PFSK-1 (cell line): Measurements from ENCODE around the gene KCNMA1.

ENCODE experiments used
- FOXP2 ChIP-seq: optimal IDR thresholded peaks from 2 replicates; pipeline ENCODE3; 2011; ENCODE audit warnings: borderline replicate concordance, control low read depth, inconsistent platforms; ENCODE audit not compliant: insufficient read depth; ENCODE audit errors: extremely low read length, extremely low read depth
- POLR2AphosphoS5 ChIP-seq: IDR thresholded peaks from 2 replicates; pipeline ENCODE4 v1.6.1; 2012; ENCODE audit warnings: low read depth, mild to moderate bottlenecking, control low read depth, low read length, moderate library complexity
- REST ChIP-seq, 2 experiments: IDR thresholded peaks; 2 replicates each; pipeline versions ENCODE4 v1.6.1 to v1.8.0; 2011 to 2012; ENCODE audit warnings: low read depth in 2 of 2, low read length in 2 of 2, control low read depth in 1 of 2, inconsistent platforms in 1 of 2, mild to moderate bottlenecking in 1 of 2, moderate library complexity in 1 of 2; ENCODE audit not compliant: insufficient read depth in 1 of 2
- SIN3A ChIP-seq: IDR thresholded peaks from 2 replicates; pipeline ENCODE4 v1.6.1; 2012; ENCODE audit warnings: mild to moderate bottlenecking, low read length, moderate library complexity, borderline replicate concordance; ENCODE audit not compliant: insufficient read depth
- TAF1 ChIP-seq: IDR thresholded peaks from 2 replicates; pipeline ENCODE4 v1.6.1; 2012; ENCODE audit warnings: low read length, control low read depth, borderline replicate concordance; ENCODE audit not compliant: insufficient read depth

KCNMA1 gene

GRCh38 chr10:77043420-77043763 lies 594.2 kb downstream of the KCNMA1 start:
- TF ChIP-seq POLR2AphosphoS5 (no peak), FOXP2 (no peak), TAF1 (no peak), REST (IDR thresholded peaks at IDR 0.05; ENCODE audit: insufficient read depth in 1 of 2, low read depth in 2 of 2, low read length in 2 of 2) (no peak), SIN3A (no peak)

GRCh38 chr10:77042706-77043419 lies 594.7 kb downstream of the KCNMA1 start:
- TF ChIP-seq TAF1 = no peak
- no peak for TF ChIP-seq SIN3A
- TF ChIP-seq REST (IDR thresholded peaks at IDR 0.05; ENCODE audit: insufficient read depth in 1 of 2, low read depth in 2 of 2, low read length in 2 of 2) = no peak
- no peak for TF ChIP-seq POLR2AphosphoS5
- no peak for TF ChIP-seq FOXP2

GRCh38 chr10:77041636-77042258 lies 595.9 kb downstream of the KCNMA1 start:
- TF ChIP-seq SIN3A (no peak), REST (IDR thresholded peaks at IDR 0.05; ENCODE audit: insufficient read depth in 1 of 2, low read depth in 2 of 2, low read length in 2 of 2) (no peak), POLR2AphosphoS5 (no peak), TAF1 (no peak), FOXP2 (no peak)

GRCh38 chr10:77038407-77038806 lies 599.2 kb downstream of the KCNMA1 start:
- no peak for TF ChIP-seq SIN3A
- no peak for TF ChIP-seq REST (IDR thresholded peaks at IDR 0.05; ENCODE audit: insufficient read depth in 1 of 2, low read depth in 2 of 2, low read length in 2 of 2)
- no peak for TF ChIP-seq TAF1
- no peak for TF ChIP-seq POLR2AphosphoS5
- TF ChIP-seq FOXP2 = no peak
